Colonic mucosa (tissue), 4 donors: Measurements from ENCODE around the gene ELF2. TPM values are rescaled to one million over a fixed set of nuclear protein-coding genes. Genes with fewer than 3 reads are reported as not detected.

Experiments
- DNase-seq: peaks from one replicate; pipeline ENCODE4 v3.0.0-alpha.2; 2020
- H3K27ac ChIP-seq: fragments of 200-600 bp; one replicate; pipeline ENCODE4 v1.8.0; 2021
- H3K27me3 ChIP-seq: fragments of 200-600 bp; one replicate; pipeline ENCODE4 v1.8.0; 2021
- H3K36me3 ChIP-seq: fragments of 200-600 bp; one replicate; pipeline ENCODE4 v1.8.0; 2021
- H3K4me1 ChIP-seq: fragments of 200-600 bp; one replicate; pipeline ENCODE4 v1.8.0; 2021; ENCODE audit warnings: mild to moderate bottlenecking
- H3K4me3 ChIP-seq: fragments of 200-600 bp; one replicate; pipeline ENCODE4 v1.8.0; 2021
- H3K9ac ChIP-seq, 2 donors: one replicate each; pipeline ENCODE4 v1.7.0; 2013; ENCODE audit warnings: control low read depth in 2 of 2, low read depth in 2 of 2, low read length in 2 of 2
- H3K9me3 ChIP-seq: fragments of 200-600 bp; one replicate; pipeline ENCODE4 v1.8.0; 2021
- intact Hi-C: fragments of 100-400 bp; cut with DNase I; formaldehyde crosslinking; loops from one replicate; pipeline ENCODE4 v1.14.1; 2022
- total RNA-seq, 2 donors: library from RNA; stranded (reverse); fragmentation: NEBNext Ultra II Directional in 1 of 2; extraction: Animal tissue kit (Norgen Biotek cat#: 25700) in 1 of 2; gene quantifications; one replicate each; pipeline ENCODE4 v1.2.1, GENCODE V29; 2021
- TF ChIP-seq, protein P1 (sequence below): fragments of 200-600 bp; IDR thresholded peaks from one replicate; pipeline ENCODE4 v1.8.0; 2022; ENCODE audit warnings: antibody characterized with exemption, mild to moderate bottlenecking
- donor health status: healthy.
- donor health status: DM: no; HTN: no; CAD: no.
- donor health status: DM: no; HTN: no; CAD: no.

The ELF2 gene
- total RNA-seq, 2 donors from 2014 or later = 30.0 to 40.0 TPM

DNA sequence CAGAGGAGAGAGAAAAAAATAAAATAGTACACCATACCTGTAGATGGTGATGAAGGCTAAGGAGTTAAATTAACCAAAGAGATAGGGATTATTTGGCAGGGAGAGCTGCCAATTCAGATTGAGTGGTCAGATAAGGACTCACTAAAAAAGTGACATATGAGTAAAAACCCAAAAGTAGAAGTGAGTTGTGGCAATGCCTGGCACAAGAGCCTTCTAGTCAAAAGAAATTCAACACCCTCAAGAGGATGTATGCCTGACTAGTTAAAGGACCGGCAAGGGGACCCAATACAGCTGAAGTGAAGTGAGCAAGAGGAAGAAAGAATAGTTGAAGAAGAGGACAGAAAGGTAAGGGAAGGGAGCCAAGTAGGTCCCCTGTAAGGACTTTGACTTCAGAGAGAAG lies 34.9 kb downstream of the ELF2 start:
- Histone ChIP-seq H3K4me3 (no peak overlapping the region), H3K9ac (no peak overlapping the region), H3K9me3 (no peaks in the 10 kb centered on the region), H3K36me3 (no peaks in the 10 kb centered on the region), H3K27ac (no peak overlapping the region), H3K27me3 (no peaks in the 10 kb centered on the region), H3K4me1 (peaks cover 5% of the 10 kb centered on the region)
- no peak for DNase-seq
- TF ChIP-seq, protein P1, sequence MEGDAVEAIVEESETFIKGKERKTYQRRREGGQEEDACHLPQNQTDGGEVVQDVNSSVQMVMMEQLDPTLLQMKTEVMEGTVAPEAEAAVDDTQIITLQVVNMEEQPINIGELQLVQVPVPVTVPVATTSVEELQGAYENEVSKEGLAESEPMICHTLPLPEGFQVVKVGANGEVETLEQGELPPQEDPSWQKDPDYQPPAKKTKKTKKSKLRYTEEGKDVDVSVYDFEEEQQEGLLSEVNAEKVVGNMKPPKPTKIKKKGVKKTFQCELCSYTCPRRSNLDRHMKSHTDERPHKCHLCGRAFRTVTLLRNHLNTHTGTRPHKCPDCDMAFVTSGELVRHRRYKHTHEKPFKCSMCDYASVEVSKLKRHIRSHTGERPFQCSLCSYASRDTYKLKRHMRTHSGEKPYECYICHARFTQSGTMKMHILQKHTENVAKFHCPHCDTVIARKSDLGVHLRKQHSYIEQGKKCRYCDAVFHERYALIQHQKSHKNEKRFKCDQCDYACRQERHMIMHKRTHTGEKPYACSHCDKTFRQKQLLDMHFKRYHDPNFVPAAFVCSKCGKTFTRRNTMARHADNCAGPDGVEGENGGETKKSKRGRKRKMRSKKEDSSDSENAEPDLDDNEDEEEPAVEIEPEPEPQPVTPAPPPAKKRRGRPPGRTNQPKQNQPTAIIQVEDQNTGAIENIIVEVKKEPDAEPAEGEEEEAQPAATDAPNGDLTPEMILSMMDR = no peak
- intact Hi-C loops = no loop called here

DNA sequence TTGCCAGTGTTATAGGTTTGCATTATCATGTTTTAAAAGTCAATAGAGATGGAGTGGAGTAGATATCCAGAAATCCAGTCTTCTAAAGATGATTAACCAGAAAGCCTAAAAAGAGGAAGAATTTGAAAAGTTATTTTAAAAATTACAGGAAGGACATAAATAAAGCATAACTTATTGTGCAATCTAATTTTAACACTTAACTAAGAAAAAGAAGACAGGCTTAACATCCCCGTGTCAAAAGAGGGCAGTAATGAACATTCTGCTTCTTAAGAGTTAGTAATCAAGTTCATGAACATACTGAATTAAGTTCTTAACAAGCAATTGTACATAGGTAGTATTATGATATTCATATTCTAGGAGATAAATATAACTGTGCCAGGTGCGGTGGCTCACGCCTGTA lies 39.3 kb downstream of the ELF2 start:
- Histone ChIP-seq H3K9me3 (no peaks in the 10 kb centered on the region), H3K4me1 (no peaks in the 10 kb centered on the region), H3K27ac (no peak overlapping the region), H3K4me3 (no peak overlapping the region), H3K27me3 (no peaks in the 10 kb centered on the region), H3K36me3 (no peaks in the 10 kb centered on the region), H3K9ac (no peak overlapping the region)
- intact Hi-C loops = no loop called here
- no peak for DNase-seq
- TF ChIP-seq, protein P1 = no peak

DNA sequence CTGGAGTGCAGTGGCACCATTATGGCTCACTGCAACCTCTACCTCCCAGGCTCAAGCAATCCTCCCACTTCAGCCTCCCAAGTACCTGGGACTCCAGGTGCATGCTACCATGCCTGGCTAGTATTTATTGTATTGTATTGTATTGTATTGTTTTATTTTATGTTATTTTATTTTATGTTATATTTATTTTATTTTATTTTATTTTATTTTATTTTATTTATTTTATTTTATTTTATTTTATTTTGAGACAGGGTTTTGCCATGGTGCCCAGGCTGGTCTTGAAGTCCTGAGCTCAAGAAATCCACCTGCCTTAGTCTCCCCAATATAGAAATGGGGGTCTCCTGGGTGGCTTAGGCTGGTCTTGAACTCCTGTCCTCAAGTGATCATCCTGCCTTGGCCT lies 42.6 kb downstream of the ELF2 start:
- Histone ChIP-seq H3K4me3 (no peak overlapping the region), H3K4me1 (no peaks in the 10 kb centered on the region), H3K9ac (no peak overlapping the region), H3K27ac (no peak overlapping the region), H3K9me3 (no peaks in the 10 kb centered on the region), H3K27me3 (no peaks in the 10 kb centered on the region), H3K36me3 (no peaks in the 10 kb centered on the region)
- no peak for DNase-seq
- intact Hi-C loops = no loop called here
- TF ChIP-seq, protein P1 = no peak

DNA sequence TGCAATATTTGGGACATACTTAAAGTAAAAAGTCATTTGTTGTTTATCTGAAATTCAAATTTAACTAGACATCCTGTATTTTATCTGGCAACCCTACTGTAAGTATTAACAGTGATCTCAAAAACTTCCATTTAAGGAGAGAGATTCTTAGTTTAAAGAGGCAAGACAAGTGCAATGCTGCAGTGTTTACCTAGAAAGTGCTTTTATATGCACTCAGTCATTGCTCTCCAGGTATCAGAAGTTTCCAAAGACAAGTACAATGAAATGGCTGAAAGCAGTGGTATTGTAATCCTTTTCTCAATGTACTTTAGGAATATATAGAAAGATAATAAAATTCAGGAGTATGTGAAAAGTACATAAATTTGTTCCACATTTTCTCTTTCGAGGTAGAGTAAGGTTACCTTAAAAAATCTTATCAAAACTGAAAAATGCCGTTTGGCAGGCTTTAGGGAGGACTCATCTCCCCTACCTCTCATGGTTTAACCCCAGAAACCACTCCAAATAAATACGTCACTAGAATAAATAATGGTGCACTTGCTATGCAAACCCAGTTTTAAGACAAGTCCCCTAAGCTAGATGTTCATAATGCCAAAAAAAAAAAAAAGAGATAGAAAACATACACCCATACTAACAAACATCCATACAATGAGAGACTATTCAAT lies 45.7 kb downstream of the ELF2 start:
- Histone ChIP-seq H3K27me3 (no peaks in the 10 kb centered on the region), H3K4me1 (no peaks in the 10 kb centered on the region), H3K36me3 (no peaks in the 10 kb centered on the region), H3K9ac (no peak overlapping the region), H3K27ac (no peak overlapping the region), H3K4me3 (no peak overlapping the region), H3K9me3 (no peaks in the 10 kb centered on the region)
- intact Hi-C loops = no loop called here
- TF ChIP-seq, protein P1 = no peak
- no peak for DNase-seq

DNA sequence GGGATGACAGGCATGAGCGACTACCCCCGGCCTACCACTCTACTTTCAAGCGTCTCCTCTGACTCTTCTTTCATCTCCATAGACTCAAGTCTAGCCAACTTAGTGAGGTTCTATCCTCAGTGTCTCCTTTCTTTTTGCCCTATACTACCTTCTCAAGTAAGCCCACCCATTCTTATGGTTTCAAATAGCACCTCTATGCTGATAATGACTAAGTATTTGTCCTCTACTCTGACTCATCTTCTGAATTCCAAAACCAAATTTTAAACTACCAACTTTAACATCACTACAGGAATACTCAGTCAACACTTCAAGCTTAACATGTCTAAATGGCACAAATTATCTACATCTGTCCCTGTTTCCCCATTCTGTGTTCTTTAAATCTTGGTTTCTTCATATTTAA lies 47.8 kb downstream of the ELF2 start:
- TF ChIP-seq, protein P1 = no peak
- DNase-seq = no peak
- Histone ChIP-seq H3K9ac (no peak overlapping the region), H3K4me1 (no peaks in the 10 kb centered on the region), H3K9me3 (no peaks in the 10 kb centered on the region), H3K4me3 (no peak overlapping the region), H3K36me3 (no peaks in the 10 kb centered on the region), H3K27me3 (no peaks in the 10 kb centered on the region), H3K27ac (no peak overlapping the region)
- intact Hi-C loops = no loop called here
